A549 treated with RU486 at 1 μM for 4 hours (cell line): ENCODE results near the gene PVRIG. TPM values are rescaled to one million over a fixed set of nuclear protein-coding genes. Genes with fewer than 3 reads are reported as not detected.

ENCODE experiments used
- total RNA-seq: library from RNA; stranded (reverse); fragments of 200-300 nt; extraction: Qiagen RNA extraction; gene quantifications from 5 replicates; pipeline ENCODE4 v1.2.3, GENCODE V29; 2022; ENCODE audit warnings: low read depth

PVRIG gene
- total RNA-seq, result not detected in 5 replicates

GRCh38 chr7:100219801-100220585, at the start of gene PVRIG:
Gene PVRIG, plus strand, starts transcription at chr7:100219949. Its CDS starts 22 bp downstream, at chr7:100219971.

GRCh38 chr7:100177045-100178001, 42.4 kb upstream of the PVRIG start, which contains the start of the genes GPC2 and STAG3:
Gene GPC2, minus strand, starts transcription at chr7:100177381. Its CDS starts 182 bp downstream, at chr7:100177199.
Gene STAG3, plus strand, starts transcription at chr7:100177918. Its CDS starts 2,639 bp downstream, at chr7:100180557.

Other genes with a start within 250 kb of the PVRIG start
- gene AZGP1, start 243.9 kb upstream of the PVRIG start, total RNA-seq, result 0.27 TPM in 1 of 5 replicates, not detected in the others
- 6.1 to 9.9 TPM (median 9.2 TPM) in 5 replicates for gene ZKSCAN1, start 204.4 kb upstream of the PVRIG start, total RNA-seq
- 9.3 to 12.1 TPM (median 10.1 TPM) in 5 replicates for gene ZSCAN21, start 170.2 kb upstream of the PVRIG start, total RNA-seq
- gene ZNF3, start 138.2 kb upstream of the PVRIG start, total RNA-seq, result 18.2 to 23.1 TPM (median 19.7 TPM) in 5 replicates
- gene COPS6, start 131.0 kb upstream of the PVRIG start, total RNA-seq, result 149 to 206 TPM (median 179 TPM) in 5 replicates
- 234 to 255 TPM (median 254 TPM) in 5 replicates for gene MCM7, start 118.6 kb upstream of the PVRIG start, total RNA-seq
- gene AP4M1, start 118.3 kb upstream of the PVRIG start, total RNA-seq, result 12.3 to 15.4 TPM (median 14.5 TPM) in 5 replicates
- gene TAF6, start 100.6 kb upstream of the PVRIG start, total RNA-seq, result 57.6 to 68.0 TPM (median 64.7 TPM) in 5 replicates
- gene CNPY4, start 100.3 kb upstream of the PVRIG start, total RNA-seq, result 10.5 to 12.4 TPM (median 10.8 TPM) in 5 replicates
- 2.7 to 3.8 TPM (median 3.1 TPM) in 5 replicates for gene MBLAC1, start 93.0 kb upstream of the PVRIG start, total RNA-seq
- 141 to 188 TPM (median 175 TPM) in 5 replicates for gene LAMTOR4, start 71.0 kb upstream of the PVRIG start, total RNA-seq
- 8.7 to 16.1 TPM (median 12.9 TPM) in 5 replicates for gene TRAPPC14, start 61.2 kb upstream of the PVRIG start, total RNA-seq
- gene GAL3ST4, start 51.3 kb upstream of the PVRIG start, total RNA-seq, result 0.07 to 0.08 TPM in 2 of 5 replicates, not detected in the others
- 0.54 to 1.1 TPM (median 0.96 TPM) in 5 replicates for gene GPC2, start 42.6 kb upstream of the PVRIG start, total RNA-seq
- gene STAG3, start 42.0 kb upstream of the PVRIG start, total RNA-seq, result 0.10 to 0.50 TPM (median 0.20 TPM) in 4 of 5 replicates, not detected in the other
- not detected in 5 replicates for gene SPDYE3, start 87.8 kb downstream of the PVRIG start, total RNA-seq
- 17.3 to 30.3 TPM (median 27.1 TPM) in 5 replicates for gene PILRB, start 138.2 kb downstream of the PVRIG start, total RNA-seq
- gene PILRA, start 153.5 kb downstream of the PVRIG start, total RNA-seq, result 3.3 to 6.0 TPM (median 5.8 TPM) in 5 replicates
- gene ZCWPW1, start 208.8 kb downstream of the PVRIG start, total RNA-seq, result 0.85 to 2.2 TPM (median 1.3 TPM) in 5 replicates
- gene MEPCE, start 209.9 kb downstream of the PVRIG start, total RNA-seq, result 37.3 to 48.6 TPM (median 43.9 TPM) in 5 replicates
- gene PPP1R35, start 216.5 kb downstream of the PVRIG start, total RNA-seq, result 34.7 to 61.6 TPM (median 57.5 TPM) in 5 replicates
- 0.21 to 0.98 TPM (median 0.66 TPM) in 5 replicates for gene SPACDR, start 244.3 kb downstream of the PVRIG start, total RNA-seq